PC-9 (cell line): Measurements from ENCODE around the gene CCDC24. TPM values are rescaled to one million over a fixed set of nuclear protein-coding genes. Genes with fewer than 3 reads are reported as not detected.
A peak's percentile ranks its signal among the peaks of the same experiment; 100 is the strongest.

Experiments used
- BruUV-seq: library from RNA; stranded (reverse); fragments of 400-500 nt; replicated peaks from 2 replicates; lab custom pipeline; 2021; lab: Mats Ljungman, UMichigan
- CTCF ChIA-PET: fragments of 300-600 bp; sonication (Branson Sonifier 250); formaldehyde crosslinking; loops from one replicate; lab custom pipeline; 2022; ENCODE audit warnings: antibody characterized with exemption; lab: Charles Lee
- POLR2A ChIA-PET: fragments of 300-600 bp; sonication (Branson Sonifier 250); formaldehyde crosslinking; loops from one replicate; lab custom pipeline; 2022; ENCODE audit warnings: antibody characterized with exemption; ENCODE audit not compliant: unreplicated experiment; lab: Charles Lee
- DNase-seq, 2 experiments: peaks; one replicate each; pipeline versions ENCODE4 v3.0.0 to v3.0.0-alpha.2; 2015 to 2022; ENCODE audit warnings: mixed read lengths in 1 of 2
- H2AFZ ChIP-seq: fragments of 200-600 bp; sonication (generic); 2 replicates; pipeline ENCODE4 v1.8.1; 2017; ENCODE audit warnings: antibody characterized with exemption
- H3F3A ChIP-seq: fragments of 200-600 bp; sonication (generic); 2 replicates; pipeline ENCODE4 v1.8.1; 2017; ENCODE audit warnings: antibody characterized with exemption, mild to moderate bottlenecking, low read depth; ENCODE audit not compliant: insufficient read depth
- H3K27ac ChIP-seq: fragments of 200-600 bp; sonication (generic); 2 replicates; pipeline ENCODE4 v1.6.1; 2016; ENCODE audit warnings: mixed run types
- H3K27me3 ChIP-seq: fragments of 200-600 bp; sonication (generic); 2 replicates; pipeline ENCODE4 v1.6.1; 2016; ENCODE audit warnings: low read depth, mixed run types; ENCODE audit not compliant: insufficient read depth
- H3K36me3 ChIP-seq: fragments of 200-600 bp; sonication (generic); 2 replicates; pipeline ENCODE4 v1.6.1; 2016; ENCODE audit warnings: low read depth, mixed run types
- H3K4me1 ChIP-seq: fragments of 200-600 bp; sonication (generic); replicated peaks from 2 replicates; pipeline ENCODE4 v1.6.1; 2016; ENCODE audit warnings: mixed run types; ENCODE audit not compliant: insufficient read depth
- H3K4me2 ChIP-seq: fragments of 200-600 bp; sonication (generic); 2 replicates; pipeline ENCODE4 v1.6.1; 2017; ENCODE audit warnings: mixed run types
- H3K4me3 ChIP-seq: fragments of 200-600 bp; sonication (generic); 2 replicates; pipeline ENCODE4 v1.6.1; 2016; ENCODE audit warnings: mixed run types
- H3K79me2 ChIP-seq: fragments of 200-600 bp; sonication (generic); 2 replicates; pipeline ENCODE4 v1.6.1; 2017; ENCODE audit warnings: low read depth, mixed run types
- H3K9me2 ChIP-seq: fragments of 200-600 bp; sonication (generic); 2 replicates; pipeline ENCODE4 v1.8.1; 2017; ENCODE audit warnings: mild to moderate bottlenecking; ENCODE audit not compliant: insufficient read depth
- H3K9me3 ChIP-seq: fragments of 200-600 bp; sonication (generic); 2 replicates; pipeline ENCODE4 v1.8.1; 2016; ENCODE audit warnings: low read depth; ENCODE audit not compliant: insufficient read depth
- H4K20me1 ChIP-seq: fragments of 200-600 bp; sonication (generic); 2 replicates; pipeline ENCODE4 v1.8.1; 2017; ENCODE audit not compliant: insufficient read depth
- CTCF ChIP-seq: fragments of 200-600 bp; sonication (generic); conservative IDR thresholded peaks from 2 replicates; pipeline ENCODE4 v1.6.1; 2017; ENCODE audit warnings: mixed run types, antibody characterized with exemption, mild to moderate bottlenecking, moderate library complexity
- EZH2 ChIP-seq: fragments of 200-600 bp; sonication (generic); IDR thresholded peaks from 2 replicates; pipeline ENCODE4 v1.8.0; 2017; ENCODE audit warnings: antibody characterized with exemption, low read depth
- intact Hi-C: fragments of 100-400 bp; cut with micrococcal nuclease; formaldehyde crosslinking; loops from one replicate; pipeline ENCODE4 v1.10.0; 2022; ENCODE audit not compliant: unreplicated experiment
- total RNA-seq: library from RNA; stranded (reverse); gene quantifications from 2 replicates; pipeline ENCODE4 v1.2.3, GENCODE V29; 2021

CCDC24 gene
- total RNA-seq, 1 experiment from 2014 or later = 47.9 TPM

- BruUV-seq = no TSS peak
- Histone ChIP-seq H3K27me3 (no peaks in the 10 kb centered on the region), H3F3A (peaks cover 39% of the 10 kb centered on the region), H3K4me1 (peaks cover 22% of the 10 kb centered on the region), H3K9me3 (no peaks in the 10 kb centered on the region), H3K27ac (no peak overlapping the region), H2AFZ (no peak overlapping the region), H3K79me2 (peaks cover 40% of the 10 kb centered on the region), H3K4me3 (no peak overlapping the region), H4K20me1 (peaks cover 5% of the 10 kb centered on the region; the same call in 1 of the 2 replicates), H3K4me2 (no peak overlapping the region), H3K9me2 (no peaks in the 10 kb centered on the region), H3K36me3 (peaks cover 12% of the 10 kb centered on the region; the same call in 1 of the 2 replicates)
- peak in 1 of 2 experiments; percentile 1 for DNase-seq
- ChIA-PET CTCF (no interaction called here), POLR2A (no interaction called here)
- TF ChIP-seq CTCF (no peak), EZH2 (no peak)
- intact Hi-C loops = no loop called here
These were observed 8.6 kb upstream of the CCDC24 start for GRCh38 chr1:43982808-43983207.

- peaks cover 3% of the 10 kb centered on the region; the same call in 1 of the 2 replicates for H4K20me1 ChIP-seq
These were observed 8.0 kb upstream of the CCDC24 start for GRCh38 chr1:43983253-43983899.

GRCh38 chr1:43984855-43985254 lies 6.5 kb upstream of the CCDC24 start:
- Histone ChIP-seq H3K27ac (no peak overlapping the region), H3K4me2 (no peak overlapping the region), H3K9me3 (no peaks in the 10 kb centered on the region), H4K20me1 (peaks cover 3% of the 10 kb centered on the region; the same call in 1 of the 2 replicates), H3K4me1 (peaks cover 17% of the 10 kb centered on the region), H3K36me3 (peaks cover 12% of the 10 kb centered on the region; the same call in 1 of the 2 replicates), H3K27me3 (no peaks in the 10 kb centered on the region), H2AFZ (no peak overlapping the region), H3F3A (peaks cover 32% of the 10 kb centered on the region), H3K79me2 (peaks cover 27% of the 10 kb centered on the region), H3K9me2 (no peaks in the 10 kb centered on the region), H3K4me3 (no peak overlapping the region)
- no TSS peak for BruUV-seq
- ChIA-PET CTCF (no interaction called here), POLR2A (no interaction called here)
- TF ChIP-seq CTCF (no peak), EZH2 (no peak)
- intact Hi-C loops = no loop called here
- DNase-seq = no peak

More at GRCh38 chr1:43983253-43983899, 8.0 kb upstream of the CCDC24 start:
- intact Hi-C loops = no loop called here
- DNase-seq = peak in 1 of 2 experiments; percentile 13
- Histone ChIP-seq H3K4me3 (no peak overlapping the region), H3K27ac (no peak overlapping the region), H3K36me3 (peaks cover 12% of the 10 kb centered on the region; the same call in 1 of the 2 replicates), H3K4me1 (peaks cover 17% of the 10 kb centered on the region), H3K9me2 (no peaks in the 10 kb centered on the region), H3K9me3 (no peaks in the 10 kb centered on the region), H3K27me3 (no peaks in the 10 kb centered on the region), H3K79me2 (peaks cover 34% of the 10 kb centered on the region), H3K4me2 (no peak overlapping the region), H2AFZ (no peak overlapping the region), H3F3A (peaks cover 35% of the 10 kb centered on the region)
- TF ChIP-seq EZH2 (no peak), CTCF (no peak)
- POLR2A ChIA-PET = no interaction called here
- CTCF ChIA-PET = no interaction called here
- BruUV-seq = no TSS peak
